GM12801 (cell line): ENCODE data around the gene ULK1.

Experiments
- CTCF ChIP-seq: IDR thresholded peaks from one replicate; pipeline ENCODE4 v1.5.1; 2011; ENCODE audit warnings: control low read depth; ENCODE audit not compliant: insufficient read length; ENCODE audit errors: extremely low read depth

ULK1 gene

DNA sequence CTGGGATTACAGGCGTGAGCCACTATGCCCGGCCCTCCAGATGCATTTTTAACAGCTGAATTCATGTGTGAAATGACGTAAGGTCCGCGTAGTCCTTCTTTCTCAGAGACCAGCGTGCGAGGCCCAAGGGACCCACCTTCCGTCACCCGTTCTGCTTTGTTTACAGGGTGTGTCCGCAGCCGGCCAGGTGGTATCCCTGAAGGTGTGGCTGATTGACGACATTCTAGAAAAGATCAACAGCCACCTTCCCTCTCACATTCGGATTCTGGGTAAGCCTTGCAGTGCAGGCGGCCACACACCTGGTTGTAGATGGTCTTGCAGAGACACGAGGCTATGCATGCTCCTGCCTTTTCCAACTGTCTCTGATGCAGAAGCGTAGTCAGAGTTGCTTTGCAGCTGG is 44.6 kb downstream of the ULK1 start:
- no peak for TF ChIP-seq CTCF

GRCh38 chr12:131940141-131940547 is 45.7 kb downstream of the ULK1 start:
- no peak for TF ChIP-seq CTCF

GRCh38 chr12:131941116-131941986 is 46.9 kb downstream of the ULK1 start:
- no peak for TF ChIP-seq CTCF

- no peak for TF ChIP-seq CTCF
Observed at GRCh38 chr12:131941987-131942341, 47.5 kb downstream of the ULK1 start.

- TF ChIP-seq CTCF = no peak
Observed at GRCh38 chr12:131942671-131943070, 48.2 kb downstream of the ULK1 start.

DNA sequence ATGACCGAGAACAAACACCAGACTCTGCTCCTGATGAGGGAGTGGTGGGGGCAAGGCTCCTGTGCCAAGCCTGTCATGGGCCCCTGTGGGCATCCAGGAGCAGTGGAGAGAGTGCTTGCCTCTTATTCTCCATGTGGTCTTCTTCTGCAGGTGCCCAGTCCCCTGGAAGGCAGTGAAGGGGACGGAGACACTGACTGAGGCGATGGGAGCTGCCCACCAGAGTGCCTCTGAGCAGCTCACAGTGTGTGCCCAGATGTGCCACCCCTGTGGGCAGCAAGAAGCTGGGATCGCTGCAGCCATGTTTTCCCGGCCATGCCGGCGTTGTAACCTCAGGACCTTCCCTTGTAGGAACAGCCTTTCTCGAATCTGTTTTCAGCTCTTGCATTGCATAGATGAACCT is 49.0 kb downstream of the ULK1 start:
- TF ChIP-seq CTCF = no peak

- no peak for TF ChIP-seq CTCF
Observed at GRCh38 chr12:131943876-131944275, 49.5 kb downstream of the ULK1 start.
